Measurements from ENCODE around the gene SCNM1.

GRCh38 chr1:151132335-151133017, 33.5 kb upstream of the SCNM1 start:
- TF ChIP-seq EZH2 (IDR thresholded peaks at IDR 0.05) (no peak), POLR2AphosphoS5 (IDR thresholded peaks at IDR 0.05; ENCODE audit: borderline replicate concordance, low read depth, low read length) (no peak), FOXP2 (optimal IDR thresholded peaks at IDR 0.05; ENCODE audit: control extremely low read depth, extremely low read length, insufficient read depth) (no peak)

Measured in SK-N-MC (cell line).